Urinary bladder (tissue), 4 donors: ENCODE data around the gene SESN1. TPM values are rescaled to one million over a fixed set of nuclear protein-coding genes. Genes with fewer than 3 reads are reported as not detected.

Experiments used
- DNase-seq: peaks from one replicate; pipeline ENCODE4 v3.0.0-alpha.2; 2015; ENCODE audit errors: extremely low spot score
- H3K27ac ChIP-seq: one replicate; pipeline ENCODE4 v1.5.1; 2013; ENCODE audit warnings: low read depth, mild to moderate bottlenecking, moderate library complexity
- H3K36me3 ChIP-seq: one replicate; pipeline ENCODE4 v1.6.1; 2013; ENCODE audit warnings: mild to moderate bottlenecking, moderate library complexity; ENCODE audit not compliant: insufficient read depth
- H3K4me1 ChIP-seq: one replicate; pipeline ENCODE4 v1.6.1; 2013; ENCODE audit warnings: mild to moderate bottlenecking, moderate library complexity; ENCODE audit not compliant: insufficient read depth
- H3K4me3 ChIP-seq: one replicate; pipeline ENCODE4 v1.5.1; 2013; ENCODE audit warnings: low read depth, low read length
- WGBS: extraction: QIAGEN DNeasy Blood & Tissue Kit; methylation state at CpG from one replicate; pipeline ENCODE4 v1.1.7; 2013; 5-methylcytosine and 5-hydroxymethylcytosine counted together
- polyA plus RNA-seq: library from polyadenylated mRNA; stranded (reverse); fragments of 200-250 nt; gene quantifications from one replicate; pipeline ENCODE4 v1.2.3, GENCODE V29; 2013
- total RNA-seq: library from RNA; depleted of rRNA; stranded (reverse); fragments of >200 nt; gene quantifications from one replicate; pipeline ENCODE4 v1.2.3, GENCODE V29; 2014
- donor health status: healthy with polysubstance abuse.
- donor health status: healthy.

Gene SESN1
- total and polyA plus RNA-seq, 2 donors = 33.4 to 67.2 TPM

DNA sequence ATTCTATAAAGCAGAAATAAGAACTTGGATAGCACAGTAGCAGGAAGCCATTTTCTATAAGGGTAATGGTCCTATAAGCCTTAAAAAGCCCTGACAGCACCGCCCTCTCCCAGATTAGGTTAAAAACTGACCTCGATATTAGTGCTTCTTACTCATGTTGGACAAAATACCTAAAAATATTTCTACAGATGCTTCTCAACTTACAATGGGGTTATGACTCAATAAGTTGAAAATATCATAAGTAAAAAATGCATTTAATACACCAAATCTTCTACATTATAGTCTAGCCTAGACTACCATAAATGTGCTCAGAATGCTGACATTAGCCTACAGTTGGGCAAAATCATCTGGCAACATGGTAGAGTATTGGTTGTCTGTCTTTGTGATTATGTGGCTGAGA is 70.3 kb downstream of the SESN1 start:
- no peaks in the 10 kb centered on the region for H3K36me3 ChIP-seq
- 95% methylated on average over 2 of the region's 2 CpGs for WGBS
- peaks cover 1% of the 10 kb centered on the region for H3K4me1 ChIP-seq
- H3K4me3 ChIP-seq = no peak overlapping the region
- H3K27ac ChIP-seq = no peak overlapping the region
- DNase-seq = no peak

DNA sequence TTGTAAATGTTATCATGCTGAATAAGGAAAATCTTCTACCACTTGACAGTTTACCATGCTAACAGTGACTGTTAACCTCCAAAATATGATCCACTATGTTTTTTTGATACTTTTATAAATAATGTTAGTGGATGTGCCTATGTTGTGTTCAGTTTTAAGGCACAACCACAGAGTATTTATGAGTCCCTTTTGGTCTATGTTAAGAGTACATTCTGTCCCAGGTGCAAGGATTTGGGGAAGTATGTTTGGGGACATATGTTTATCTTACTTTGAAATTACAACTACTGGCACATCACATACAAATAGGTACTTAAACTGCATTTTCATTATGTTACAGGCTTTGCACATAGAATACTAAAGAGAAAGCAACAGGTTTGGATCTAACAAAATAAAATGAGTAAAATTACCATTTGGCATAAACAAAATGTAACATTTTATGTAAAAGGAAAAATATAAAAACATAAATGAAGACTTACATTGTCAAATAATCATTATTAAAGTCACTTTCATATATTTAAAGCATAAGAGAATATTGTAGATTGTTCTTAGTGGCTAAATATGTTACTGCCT is 71.2 kb downstream of the SESN1 start:
- H3K27ac ChIP-seq = no peak overlapping the region
- DNase-seq = no peak
- peaks cover 1% of the 10 kb centered on the region for H3K36me3 ChIP-seq
- no peak overlapping the region for H3K4me3 ChIP-seq
- peaks cover 1% of the 10 kb centered on the region for H3K4me1 ChIP-seq

DNA sequence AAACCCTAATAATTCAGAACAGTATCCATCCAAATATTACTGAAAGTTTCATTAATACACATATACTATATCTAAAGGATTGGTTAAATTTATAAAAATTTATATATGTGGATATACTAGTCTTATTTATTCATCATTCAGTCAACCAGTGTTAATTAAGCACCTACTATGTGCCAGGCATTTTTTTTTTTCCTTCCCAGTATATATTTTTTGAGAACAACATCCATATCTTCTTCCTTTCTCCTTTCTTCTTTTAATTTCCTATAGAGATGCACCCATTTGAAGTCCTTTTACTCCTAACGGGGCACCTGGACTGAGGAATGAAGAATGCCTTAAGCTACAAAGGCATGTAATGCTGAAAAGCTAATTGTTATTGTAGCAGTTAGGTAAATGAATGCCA is 72.8 kb downstream of the SESN1 start:
- Histone ChIP-seq H3K4me1 (peaks cover 1% of the 10 kb centered on the region), H3K4me3 (no peak overlapping the region), H3K27ac (no peak overlapping the region), H3K36me3 (peaks cover 1% of the 10 kb centered on the region)
- 94% methylated on average over 1 of the region's 1 CpG for WGBS
- no peak for DNase-seq

DNA sequence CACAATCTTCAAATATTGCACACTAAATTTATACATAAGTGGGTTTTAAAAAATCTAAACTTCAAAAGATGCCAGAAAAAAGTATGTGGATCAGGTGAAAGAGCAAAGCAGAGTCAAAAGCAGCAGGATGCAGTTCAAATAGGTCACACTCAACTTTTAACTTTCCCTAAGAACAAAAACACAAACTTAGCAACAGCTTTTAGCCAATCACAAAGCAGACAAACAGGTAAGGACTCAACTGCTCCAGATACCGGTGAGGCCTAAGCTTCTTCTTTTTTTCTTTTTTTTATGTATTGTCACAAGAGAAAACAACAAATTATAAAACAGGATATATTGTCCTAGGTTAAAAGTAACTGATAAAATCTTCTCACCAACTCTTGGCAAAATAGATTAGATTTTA is 74.7 kb downstream of the SESN1 start:
- H3K4me1 ChIP-seq = peaks cover 1% of the 10 kb centered on the region
- WGBS = 78% methylated on average over 1 of the region's 1 CpG
- H3K36me3 ChIP-seq = peaks cover 1% of the 10 kb centered on the region
- no peak for DNase-seq
- no peak overlapping the region for H3K27ac ChIP-seq
- no peak overlapping the region for H3K4me3 ChIP-seq

DNA sequence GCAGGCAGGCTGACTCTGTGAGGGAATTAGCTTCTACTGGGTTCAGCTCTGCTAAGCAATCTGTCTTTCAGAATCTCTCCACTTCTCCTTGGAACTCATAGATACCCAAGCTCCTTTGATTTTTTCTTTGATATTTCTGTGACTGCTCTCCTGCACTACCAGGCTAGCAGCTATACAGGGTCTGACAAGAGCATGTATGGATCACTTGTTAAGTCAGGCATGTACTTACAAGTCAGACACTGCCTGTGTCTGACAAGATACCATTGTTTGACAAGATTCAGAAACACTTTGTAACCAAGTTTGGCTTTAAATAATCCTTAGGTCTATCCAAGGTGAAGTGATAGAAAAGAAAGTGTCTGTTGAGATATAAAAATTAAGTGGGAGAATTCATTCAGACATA is 79.5 kb downstream of the SESN1 start:
- no peak for DNase-seq

DNA sequence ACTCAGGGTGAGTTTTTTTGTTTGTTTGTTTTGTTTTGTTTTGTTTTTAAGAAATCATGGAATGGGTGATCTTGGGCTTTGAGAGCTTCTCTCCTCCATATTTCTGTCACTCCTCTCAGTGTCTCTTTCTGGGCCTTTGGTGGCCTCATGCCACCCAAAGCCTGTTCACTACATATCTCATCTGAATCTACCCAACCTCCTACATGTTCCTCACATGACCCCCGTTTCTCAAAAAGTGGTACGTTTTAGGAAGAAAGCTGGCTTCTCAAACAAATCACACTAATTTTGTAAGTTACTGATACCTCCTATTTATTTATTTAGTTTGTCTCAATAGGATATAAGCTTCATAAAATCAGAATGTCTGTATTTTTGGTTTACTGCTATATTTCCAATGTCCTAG is 80.0 kb downstream of the SESN1 start:
- Histone ChIP-seq H3K27ac (no peak overlapping the region), H3K4me3 (no peak overlapping the region), H3K36me3 (peaks cover 1% of the 10 kb centered on the region), H3K4me1 (no peaks in the 10 kb centered on the region)
- WGBS = 80% methylated on average over 2 of the region's 2 CpGs
- no peak for DNase-seq

More for the DNA sequence above, 79.5 kb downstream of the SESN1 start:
- Histone ChIP-seq H3K36me3 (peaks cover 1% of the 10 kb centered on the region), H3K4me1 (no peaks in the 10 kb centered on the region), H3K4me3 (no peak overlapping the region), H3K27ac (no peak overlapping the region)

DNA sequence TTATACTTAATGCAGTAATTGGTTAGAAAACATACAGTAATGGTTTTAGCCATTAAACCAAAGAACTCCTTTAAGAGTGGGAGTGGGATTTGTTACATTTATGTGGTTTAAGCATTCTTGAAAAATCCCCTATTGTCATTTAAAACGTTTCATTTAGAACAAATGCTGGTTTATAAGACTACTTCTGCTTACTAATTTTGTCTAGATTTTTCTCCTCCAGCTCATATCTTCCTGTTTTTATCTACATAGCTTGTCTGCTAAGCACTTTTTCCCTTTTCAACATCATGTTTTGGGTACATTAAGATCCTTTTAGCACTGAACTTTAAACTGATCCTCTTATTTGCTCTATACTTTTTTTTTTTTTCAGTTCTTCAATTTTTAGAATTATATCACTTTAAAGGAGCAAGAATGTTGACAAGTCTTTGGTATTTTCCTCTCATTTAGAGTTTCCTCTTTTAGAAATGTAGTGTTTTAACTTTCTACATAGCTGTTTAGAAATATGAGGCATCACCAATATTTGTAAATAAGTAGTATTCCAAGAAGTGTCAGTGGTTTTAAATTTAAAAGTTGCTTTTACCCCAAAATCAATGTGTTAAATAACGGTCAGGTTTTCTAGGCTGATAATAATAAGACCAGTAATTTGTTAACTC is 80.9 kb downstream of the SESN1 start:
- H3K4me1 ChIP-seq = no peaks in the 10 kb centered on the region
- whole genome bisulfite sequencing = 52% methylated on average over 2 of the region's 2 CpGs
- H3K36me3 ChIP-seq = no peaks in the 10 kb centered on the region
- H3K27ac ChIP-seq = peak overlapping the region; percentile 5
- DNase-seq = no peak
- no peak overlapping the region for H3K4me3 ChIP-seq

DNA sequence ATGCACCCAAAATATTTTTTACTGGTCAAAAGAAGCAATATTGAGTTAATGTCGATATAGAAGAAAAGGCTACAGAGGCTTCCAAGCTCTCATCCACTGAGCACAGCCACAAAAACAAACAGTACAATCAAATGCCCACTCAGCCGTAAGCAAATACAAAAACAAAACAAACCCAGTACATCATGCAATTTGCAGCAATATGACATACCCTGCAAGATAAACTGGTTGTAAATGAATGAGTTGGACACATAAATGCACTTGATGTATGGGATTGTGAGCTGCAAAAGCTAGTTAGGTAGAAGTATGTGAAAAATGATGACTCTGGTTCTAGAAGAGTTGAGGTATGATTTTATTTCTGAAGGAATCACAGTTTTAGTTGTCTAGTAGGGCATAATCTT is 83.9 kb downstream of the SESN1 start:
- Histone ChIP-seq H3K4me3 (no peak overlapping the region), H3K27ac (no peak overlapping the region), H3K36me3 (no peaks in the 10 kb centered on the region), H3K4me1 (no peaks in the 10 kb centered on the region)
- no peak for DNase-seq
- 82% methylated on average over 2 of the region's 2 CpGs for WGBS

DNA sequence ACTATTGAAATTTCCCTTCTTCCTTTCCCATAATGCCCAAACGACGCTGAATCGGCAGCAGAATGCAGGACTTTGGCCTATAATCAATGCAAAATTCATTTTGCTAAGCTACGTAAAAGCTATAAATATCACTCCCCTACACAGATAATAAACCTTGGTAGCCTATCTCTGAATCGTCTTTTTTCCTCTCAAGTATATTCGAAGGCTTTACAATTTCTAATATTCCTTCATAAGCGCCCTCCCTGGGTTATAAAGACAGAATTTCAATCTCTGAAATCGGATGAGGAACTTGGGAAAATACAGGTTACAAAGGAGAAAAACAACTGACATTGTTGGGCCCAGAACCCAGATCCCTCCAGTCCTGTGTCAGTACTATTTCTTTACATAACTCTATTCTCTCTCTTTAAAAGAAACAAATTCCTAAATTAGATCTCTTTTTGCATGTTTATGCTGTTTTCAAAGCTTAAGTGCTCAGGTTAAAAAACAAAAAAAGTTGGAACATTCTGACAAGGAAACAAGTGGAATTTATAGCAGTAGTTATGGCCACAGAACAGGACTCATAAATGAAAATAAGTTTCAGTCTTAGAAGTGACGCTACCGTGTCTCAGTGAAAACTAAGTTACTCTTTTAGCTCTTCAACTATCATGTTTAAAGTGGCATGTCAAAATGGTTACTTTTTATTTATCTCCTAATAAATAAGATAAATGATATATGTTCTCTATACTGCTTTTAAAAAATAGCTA is 84.5 kb downstream of the SESN1 start:
- Histone ChIP-seq H3K36me3 (no peaks in the 10 kb centered on the region), H3K27ac (peak overlapping the region; percentile 100), H3K4me3 (peak overlapping the region; percentile 91), H3K4me1 (no peaks in the 10 kb centered on the region)
- WGBS = 25% methylated on average over 10 of the region's 10 CpGs
- no peak for DNase-seq

DNA sequence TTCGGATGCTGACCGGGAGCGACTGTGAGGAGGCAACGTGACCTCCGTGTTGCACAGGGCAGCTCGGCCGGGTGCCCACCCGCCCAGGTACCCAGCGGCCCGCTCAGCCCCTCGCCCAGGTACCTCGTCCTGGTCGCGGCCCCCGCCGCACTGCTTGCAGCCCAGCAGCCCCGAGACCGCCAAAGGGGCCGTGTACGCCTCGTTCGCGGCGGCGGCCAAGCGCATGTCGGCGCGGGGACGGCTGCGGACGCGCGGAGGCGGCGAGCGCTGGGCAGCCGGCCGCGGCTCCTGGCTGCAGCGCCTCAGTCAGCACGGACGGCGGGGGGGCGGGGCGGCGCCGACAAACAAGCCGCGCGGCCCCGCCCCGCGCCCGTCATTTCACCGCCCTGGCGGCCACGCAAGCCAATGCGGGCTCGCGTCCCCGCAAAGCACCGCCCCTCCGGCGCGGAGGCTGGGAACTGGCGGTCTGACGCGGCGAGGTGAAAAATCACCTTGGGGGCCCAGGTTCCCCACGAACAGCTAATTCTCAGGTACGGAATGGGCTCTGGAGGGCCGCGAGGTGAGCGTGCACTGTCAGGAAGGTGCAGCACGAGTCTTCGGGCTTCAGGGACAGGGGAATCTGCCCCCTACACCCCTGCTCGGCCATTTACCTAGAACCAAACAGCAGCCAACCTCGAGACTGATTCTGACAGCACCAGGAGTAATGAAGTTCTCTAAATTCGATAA is 85.2 kb downstream of the SESN1 start:
- Histone ChIP-seq H3K27ac (peak overlapping the region; percentile 100), H3K36me3 (no peaks in the 10 kb centered on the region), H3K4me3 (peak overlapping the region; percentile 91), H3K4me1 (no peaks in the 10 kb centered on the region)
- under 1% methylated on average over 80 of the region's 80 CpGs for WGBS
- peak; percentile 41 for DNase-seq

DNA sequence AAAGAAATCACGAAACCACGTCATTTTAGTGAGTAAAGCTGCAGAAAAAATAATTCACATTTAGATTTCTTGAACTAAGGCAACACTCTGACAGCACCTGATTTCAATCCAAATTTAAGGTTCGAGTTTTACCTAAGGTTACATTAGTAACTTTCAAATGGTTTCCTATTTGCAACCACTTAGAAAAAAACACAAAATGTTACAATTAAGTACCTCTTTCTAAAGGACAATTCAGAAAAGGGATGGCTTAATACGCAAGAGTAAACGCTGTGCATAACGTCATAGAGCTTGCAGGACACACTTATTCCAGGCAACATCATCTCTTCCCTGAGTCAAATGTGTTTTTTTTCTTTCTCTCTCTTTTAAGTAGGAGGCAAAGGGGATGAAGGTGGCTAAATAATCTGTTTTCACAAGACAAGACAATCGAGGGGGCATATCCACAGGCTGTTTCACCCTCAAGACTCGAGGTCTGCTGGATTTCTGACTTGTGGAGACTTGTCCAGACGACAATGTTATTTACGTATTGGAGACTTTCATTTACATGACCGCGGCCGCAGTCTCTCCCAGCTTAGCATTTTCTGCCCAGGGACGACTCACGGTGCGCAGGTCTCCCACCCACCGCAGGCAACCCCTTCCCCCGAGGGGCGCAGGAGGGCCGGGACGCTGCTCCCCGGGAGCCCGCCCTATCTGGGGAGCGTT is 86.0 kb downstream of the SESN1 start:
- Histone ChIP-seq H3K4me1 (no peaks in the 10 kb centered on the region), H3K4me3 (peak overlapping the region; percentile 91), H3K27ac (peak overlapping the region; percentile 99), H3K36me3 (no peaks in the 10 kb centered on the region)
- DNase-seq = peak; percentile 75
- 5% methylated on average over 24 of the region's 24 CpGs for WGBS

DNA sequence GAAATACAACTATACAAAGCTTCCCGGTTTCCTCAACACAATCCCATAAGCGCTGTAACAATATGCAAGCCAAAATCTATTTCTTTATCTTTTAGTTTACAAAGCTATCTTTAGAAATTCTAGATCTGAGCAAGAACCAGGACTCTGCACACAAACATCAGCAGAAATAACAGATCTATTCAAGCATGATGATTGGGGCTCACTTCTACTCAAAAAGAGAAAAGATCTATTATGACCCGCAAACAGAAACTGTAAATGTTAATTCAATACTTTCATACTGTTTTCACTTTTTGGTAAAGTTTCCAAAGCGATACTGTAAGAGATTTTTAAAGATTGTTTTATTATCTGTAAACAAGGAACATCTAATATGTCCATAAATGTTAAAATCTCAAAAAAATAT is 86.6 kb downstream of the SESN1 start:
- Histone ChIP-seq H3K4me3 (peak overlapping the region; percentile 63), H3K36me3 (no peaks in the 10 kb centered on the region), H3K27ac (no peak overlapping the region), H3K4me1 (no peaks in the 10 kb centered on the region)
- WGBS = 38% methylated on average over 4 of the region's 4 CpGs
- no peak for DNase-seq

DNA sequence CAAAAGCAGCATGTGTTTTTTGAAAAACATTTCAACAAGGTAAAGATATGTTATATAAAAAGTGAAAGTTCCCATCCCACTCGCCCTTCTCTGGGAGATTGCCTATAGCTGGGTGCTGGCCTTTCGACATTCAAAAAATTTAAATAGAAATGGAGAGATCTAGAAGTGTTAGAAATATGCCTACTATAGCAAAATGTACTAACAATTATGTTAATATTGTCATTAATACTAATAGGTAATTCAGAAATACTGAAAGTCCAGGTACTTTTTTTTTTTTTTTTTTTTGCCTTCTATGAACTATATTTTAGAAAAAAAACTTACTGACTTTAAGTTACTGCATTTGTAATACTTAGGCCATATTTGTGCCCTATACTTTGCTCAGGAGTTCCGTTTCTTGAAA is 87.1 kb downstream of the SESN1 start:
- Histone ChIP-seq H3K27ac (no peak overlapping the region), H3K4me3 (peak overlapping the region; percentile 63), H3K4me1 (no peaks in the 10 kb centered on the region), H3K36me3 (no peaks in the 10 kb centered on the region)
- no peak for DNase-seq
- 76% methylated on average over 3 of the region's 3 CpGs for WGBS
